Measurements from ENCODE around the gene SH2D1A. TPM values are rescaled to one million over a fixed set of nuclear protein-coding genes. Genes with fewer than 3 reads are reported as not detected.
A peak's percentile ranks its signal among the peaks of the same experiment; 100 is the strongest.
"Not testable (repeated sequence)": the region's sequence is repeated elsewhere in the genome, so short reads cannot be mapped to it uniquely, and the experiment has no call there.

Gene SH2D1A
- total RNA-seq, 3 donors from 2014 or later (not counting 1 experiment from before 2014, with no cell fraction given) = 58.4 to 73.6 (median 62.2) TPM

DNA sequence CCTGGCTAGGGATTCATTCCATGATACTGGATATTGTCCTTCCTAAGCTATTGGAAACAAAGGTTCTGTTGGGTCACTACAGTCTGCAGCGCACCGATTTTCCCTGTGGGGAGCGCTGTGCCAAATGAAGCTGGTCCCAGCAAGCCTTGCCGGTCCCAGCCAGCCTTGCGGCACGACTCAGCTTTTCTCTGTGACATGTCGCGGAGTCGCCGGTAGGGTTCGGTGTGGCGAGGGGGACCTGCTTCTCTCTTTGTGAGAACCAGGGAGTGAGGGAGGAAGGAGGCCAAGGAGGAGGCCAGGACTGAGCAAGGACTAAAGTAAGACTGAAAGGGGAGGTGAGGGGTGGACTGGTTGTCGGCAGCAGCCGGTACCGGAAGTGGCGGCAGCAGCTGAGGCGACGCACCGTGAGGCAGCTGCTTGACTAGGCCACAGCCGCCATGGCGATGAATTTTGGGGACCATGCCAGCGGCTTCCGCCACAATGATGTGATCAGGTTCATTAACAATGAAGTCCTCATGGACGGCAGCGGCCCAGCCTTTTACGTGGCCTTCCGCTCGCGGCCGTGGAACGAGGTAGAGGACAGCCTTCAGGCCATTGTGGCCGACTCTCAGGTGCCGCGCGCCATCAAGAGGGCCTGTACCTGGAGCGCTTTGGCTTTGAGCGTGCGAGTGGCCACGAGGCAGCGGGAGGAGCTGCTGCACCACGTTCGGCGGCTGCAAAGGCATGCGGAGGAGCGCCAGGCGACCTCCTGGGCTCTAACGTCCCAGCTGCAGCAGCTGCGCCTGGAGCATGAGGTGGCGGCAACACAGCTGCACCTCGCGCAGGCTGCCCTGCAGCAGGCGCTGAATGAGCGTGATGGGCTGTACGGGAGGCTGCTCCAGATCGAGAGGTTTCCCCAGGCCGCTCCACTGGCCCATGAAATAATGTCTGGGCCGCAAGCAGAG, 13.6 kb upstream of the SH2D1A start, which contains the start of gene TEX13D:
Gene TEX13D, plus strand, starts transcription at position 180 of the 944 bp plus-strand sequence. Its CDS starts 258 bp downstream, at position 438.
- H3K27ac Mint-ChIP-seq = no peak within 1 kb of the TSS
- H3K4me1 Mint-ChIP-seq = peaks cover 7 to 12% of the 10 kb centered on the region in 2 donors
- intact Hi-C loops (cut with micrococcal nuclease) = no loop called here
- no peaks in the 10 kb centered on the region for H3K36me3 ChIP-seq (ENCODE audit: control insufficient read depth, insufficient read depth, low read length)
- H3K4me1 ChIP-seq (ENCODE audit: control insufficient read depth, insufficient read depth, low read length) = peaks cover 8% of the 10 kb centered on the region
- no peak within 1 kb of the TSS for H3K4me3 ChIP-seq (ENCODE audit: low read length)
- no peaks in the 10 kb centered on the region for H3K36me3 Mint-ChIP-seq
- H3K27me3 Mint-ChIP-seq (ENCODE audit: low read depth in 2 of 2) = peaks cover 0 to 12% of the 10 kb centered on the region in 2 donors
- no peaks in the 10 kb centered on the region for H3K27me3 ChIP-seq (ENCODE audit: control insufficient read depth, insufficient read depth, low read length)
- H3K9me3 ChIP-seq (ENCODE audit: control insufficient read depth, insufficient read depth, low read length) = no peaks in the 10 kb centered on the region
- H3K9me3 Mint-ChIP-seq = no peaks in the 10 kb centered on the region
- ATAC-seq = no peak
- WGBS (ENCODE audit: insufficient coverage) = 97% methylated on average over 57 of the region's 57 CpGs
- no peak within 1 kb of the TSS for H3K4me3 Mint-ChIP-seq
- no peak within 1 kb of the TSS for H3K27ac ChIP-seq (ENCODE audit: low read length)
- DNase-seq = no peak
- TF ChIP-seq, protein P1, sequence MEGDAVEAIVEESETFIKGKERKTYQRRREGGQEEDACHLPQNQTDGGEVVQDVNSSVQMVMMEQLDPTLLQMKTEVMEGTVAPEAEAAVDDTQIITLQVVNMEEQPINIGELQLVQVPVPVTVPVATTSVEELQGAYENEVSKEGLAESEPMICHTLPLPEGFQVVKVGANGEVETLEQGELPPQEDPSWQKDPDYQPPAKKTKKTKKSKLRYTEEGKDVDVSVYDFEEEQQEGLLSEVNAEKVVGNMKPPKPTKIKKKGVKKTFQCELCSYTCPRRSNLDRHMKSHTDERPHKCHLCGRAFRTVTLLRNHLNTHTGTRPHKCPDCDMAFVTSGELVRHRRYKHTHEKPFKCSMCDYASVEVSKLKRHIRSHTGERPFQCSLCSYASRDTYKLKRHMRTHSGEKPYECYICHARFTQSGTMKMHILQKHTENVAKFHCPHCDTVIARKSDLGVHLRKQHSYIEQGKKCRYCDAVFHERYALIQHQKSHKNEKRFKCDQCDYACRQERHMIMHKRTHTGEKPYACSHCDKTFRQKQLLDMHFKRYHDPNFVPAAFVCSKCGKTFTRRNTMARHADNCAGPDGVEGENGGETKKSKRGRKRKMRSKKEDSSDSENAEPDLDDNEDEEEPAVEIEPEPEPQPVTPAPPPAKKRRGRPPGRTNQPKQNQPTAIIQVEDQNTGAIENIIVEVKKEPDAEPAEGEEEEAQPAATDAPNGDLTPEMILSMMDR (IDR thresholded peaks at IDR 0.05) = no peak

DNA sequence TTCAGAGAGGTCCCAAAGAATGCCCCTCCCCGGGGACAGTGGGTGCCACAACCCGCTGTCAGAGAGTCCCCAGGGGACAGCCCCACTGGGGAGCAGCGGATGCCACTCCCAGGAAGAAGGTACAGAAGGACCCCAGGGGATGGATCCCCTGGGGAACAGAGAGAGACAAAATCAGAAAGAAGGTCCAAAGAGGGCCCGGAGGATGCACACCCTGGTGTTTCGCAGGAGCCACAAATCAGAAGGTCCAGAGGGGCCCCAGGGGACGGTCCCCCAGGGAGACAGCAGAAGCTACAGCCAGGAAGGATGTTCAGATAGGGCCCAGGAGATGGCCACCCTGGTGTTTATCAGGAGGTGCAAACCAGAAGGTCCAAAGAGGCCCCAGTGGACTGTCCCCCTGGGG, 12.5 kb upstream of the SH2D1A start:
- Histone ChIP-seq H3K4me3 (ENCODE audit: low read length) (no peak overlapping the region), H3K27me3 (ENCODE audit: control insufficient read depth, insufficient read depth, low read length) (no peaks in the 10 kb centered on the region), H3K36me3 (ENCODE audit: control insufficient read depth, insufficient read depth, low read length) (no peaks in the 10 kb centered on the region), H3K4me1 (ENCODE audit: control insufficient read depth, insufficient read depth, low read length) (peaks cover 14% of the 10 kb centered on the region), H3K9me3 (ENCODE audit: control insufficient read depth, insufficient read depth, low read length) (no peaks in the 10 kb centered on the region), H3K27ac (ENCODE audit: low read length) (no peak overlapping the region)
- no peak for ATAC-seq
- H3K36me3 Mint-ChIP-seq = no peaks in the 10 kb centered on the region
- intact Hi-C loops (cut with micrococcal nuclease) = no loop called here
- WGBS (ENCODE audit: insufficient coverage) = 69% methylated on average over 6 of the region's 6 CpGs
- peaks cover 7 to 12% of the 10 kb centered on the region in 2 donors for H3K4me1 Mint-ChIP-seq
- no peak overlapping the region for H3K4me3 Mint-ChIP-seq
- H3K9me3 Mint-ChIP-seq = no peaks in the 10 kb centered on the region
- TF ChIP-seq, protein P1 (IDR thresholded peaks at IDR 0.05) = no peak
- no peak for DNase-seq
- H3K27ac Mint-ChIP-seq = no peak overlapping the region
- peaks cover 0 to 8% of the 10 kb centered on the region in 2 donors for H3K27me3 Mint-ChIP-seq (ENCODE audit: low read depth in 2 of 2)

DNA sequence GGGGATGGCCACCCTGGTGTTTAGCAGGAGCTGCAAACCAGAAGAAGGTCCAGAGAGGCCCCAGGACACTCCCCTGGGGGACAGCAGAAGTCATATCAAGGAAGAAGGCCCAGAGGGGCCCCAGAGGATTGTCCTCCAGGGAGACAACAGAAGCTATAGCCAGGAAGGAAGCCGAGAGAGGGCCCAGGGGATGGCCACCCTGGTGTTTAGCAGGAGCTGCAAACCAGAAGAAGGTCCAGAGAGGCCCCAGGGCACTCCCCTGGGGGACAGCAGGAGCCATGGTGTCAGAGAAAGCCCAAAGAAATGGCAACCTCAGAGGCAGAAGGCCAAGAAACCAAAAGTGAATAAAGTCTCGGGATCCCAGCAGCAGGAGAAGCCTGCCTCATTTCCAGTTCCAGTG, 11.8 kb upstream of the SH2D1A start:
- intact Hi-C loops (cut with micrococcal nuclease); H3K36me3 Mint-ChIP-seq; H3K9me3 ChIP-seq (ENCODE audit: control insufficient read depth, insufficient read depth, low read length); H3K27ac Mint-ChIP-seq; H3K36me3 ChIP-seq (ENCODE audit: control insufficient read depth, insufficient read depth, low read length); H3K27me3 Mint-ChIP-seq (ENCODE audit: low read depth in 2 of 2); ATAC-seq; DNase-seq; H3K4me3 ChIP-seq (ENCODE audit: low read length); H3K27ac ChIP-seq (ENCODE audit: low read length); H3K9me3 Mint-ChIP-seq; H3K4me3 Mint-ChIP-seq; H3K27me3 ChIP-seq (ENCODE audit: control insufficient read depth, insufficient read depth, low read length): not testable (repeated sequence)
- WGBS (ENCODE audit: insufficient coverage) = 79% methylated on average over 2 of the region's 2 CpGs
- peaks cover 14% of the 10 kb centered on the region for H3K4me1 ChIP-seq (ENCODE audit: control insufficient read depth, insufficient read depth, low read length)
- peaks cover 12 to 17% of the 10 kb centered on the region in 2 donors for H3K4me1 Mint-ChIP-seq

DNA sequence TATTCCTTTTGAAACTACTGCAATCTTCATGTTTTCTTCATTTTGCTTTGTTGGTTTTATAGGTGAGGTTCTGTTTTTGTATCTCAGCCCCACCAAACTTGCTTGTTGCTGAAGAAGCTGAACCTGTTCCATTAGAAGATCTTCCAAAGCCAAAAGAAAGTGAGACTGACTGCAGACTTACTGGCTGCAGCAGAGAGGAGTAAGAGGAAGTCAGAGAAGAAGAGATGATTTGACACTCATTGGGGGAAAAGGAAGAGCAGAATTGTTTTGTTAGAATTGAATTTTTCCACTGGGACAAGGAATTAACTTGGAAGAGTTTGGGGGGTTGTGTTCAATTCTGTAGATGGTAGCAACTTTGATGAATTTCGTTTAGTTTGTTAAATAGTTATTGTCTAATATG, 10.8 kb upstream of the SH2D1A start:
- Mint-ChIP-seq H3K36me3 (no peaks in the 10 kb centered on the region), H3K27ac (peak overlapping the region in 1 of 2 donors; percentile 65), H3K9me3 (no peaks in the 10 kb centered on the region), H3K27me3 (ENCODE audit: low read depth in 2 of 2) (peaks cover 0 to 8% of the 10 kb centered on the region in 2 donors), H3K4me1 (peaks cover 13 to 18% of the 10 kb centered on the region in 2 donors), H3K4me3 (no peak overlapping the region)
- intact Hi-C loops (cut with micrococcal nuclease) = loop anchor here (5.0 kb wide), 1 partner anchor 68 kb away; no protein-coding TSS in a partner anchor
- ATAC-seq = no peak
- no peaks in the 10 kb centered on the region for H3K9me3 ChIP-seq (ENCODE audit: control insufficient read depth, insufficient read depth, low read length)
- no peaks in the 10 kb centered on the region for H3K27me3 ChIP-seq (ENCODE audit: control insufficient read depth, insufficient read depth, low read length)
- H3K4me3 ChIP-seq (ENCODE audit: low read length) = no peak overlapping the region
- no peaks in the 10 kb centered on the region for H3K36me3 ChIP-seq (ENCODE audit: control insufficient read depth, insufficient read depth, low read length)
- H3K27ac ChIP-seq (ENCODE audit: low read length) = no peak overlapping the region
- 89% methylated on average over 1 of the region's 1 CpG for WGBS (ENCODE audit: insufficient coverage)
- no peak for DNase-seq
- TF ChIP-seq, protein P1 (IDR thresholded peaks at IDR 0.05) = no peak
- peaks cover 14% of the 10 kb centered on the region for H3K4me1 ChIP-seq (ENCODE audit: control insufficient read depth, insufficient read depth, low read length)
